PC-9 (cell line): ENCODE measurements around the gene GTF2IRD1.

Experiments
- CTCF ChIP-seq: fragments of 200-600 bp; sonication (generic); conservative IDR thresholded peaks from 2 replicates; pipeline ENCODE4 v1.6.1; 2017; ENCODE audit warnings: mixed run types, antibody characterized with exemption, mild to moderate bottlenecking, moderate library complexity
- EZH2 ChIP-seq: fragments of 200-600 bp; sonication (generic); IDR thresholded peaks from 2 replicates; pipeline ENCODE4 v1.8.0; 2017; ENCODE audit warnings: antibody characterized with exemption, low read depth

GRCh38 chr7:74417419-74417971 lies 36.2 kb upstream of the GTF2IRD1 start:
- TF ChIP-seq CTCF (peak; percentile 96), EZH2 (no peak)
